ENCODE data around the gene SP7.
A peak's percentile ranks its signal among the peaks of the same experiment; 100 is the strongest.
"Not testable (repeated sequence)": the region's sequence is repeated elsewhere in the genome, so short reads cannot be mapped to it uniquely, and the experiment has no call there.

Gene SP7

GRCh38 chr12:53336181-53336681, at the start of gene SP7:
TSS of gene SP7 (minus strand) at chr12:53336354. CDS start at chr12:53335646, 708 bp downstream.
- no peak for DNase-seq (ENCODE audit: low read depth)
- Histone ChIP-seq H3K4me1 (ENCODE audit: control insufficient read depth, insufficient read depth, low read length) (no peaks in the 10 kb centered on the region), H3K9ac (ENCODE audit: low read length) (no peak within 1 kb of the TSS), H3K27me3 (replicated peaks; ENCODE audit: control insufficient read depth, insufficient read depth, low read length) (peaks cover 71% of the 10 kb centered on the region), H3K9me3 (ENCODE audit: control insufficient read depth, low read length) (no peaks in the 10 kb centered on the region), H3K4me3 (ENCODE audit: low read length) (no peak within 1 kb of the TSS), H3K36me3 (ENCODE audit: control insufficient read depth, insufficient read depth, low read length, severe bottlenecking) (no peaks in the 10 kb centered on the region)

DNA sequence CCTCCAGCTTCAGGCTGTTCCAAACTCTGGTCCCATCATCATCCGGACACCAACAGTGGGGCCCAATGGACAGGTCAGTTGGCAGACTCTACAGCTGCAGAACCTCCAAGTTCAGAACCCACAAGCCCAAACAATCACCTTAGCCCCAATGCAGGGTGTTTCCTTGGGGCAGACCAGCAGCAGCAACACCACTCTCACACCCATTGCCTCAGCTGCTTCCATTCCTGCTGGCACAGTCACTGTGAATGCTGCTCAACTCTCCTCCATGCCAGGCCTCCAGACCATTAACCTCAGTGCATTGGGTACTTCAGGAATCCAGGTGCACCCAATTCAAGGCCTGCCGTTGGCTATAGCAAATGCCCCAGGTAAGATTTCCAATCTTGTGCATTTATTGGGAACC, 47.1 kb upstream of the SP7 start:
- Histone ChIP-seq H3K9ac (ENCODE audit: low read length) (peak overlapping the region; percentile 49), H3K4me3 (ENCODE audit: low read length) (peak overlapping the region; percentile 85), H3K27me3 (replicated peaks; ENCODE audit: control insufficient read depth, insufficient read depth, low read length) (no peaks in the 10 kb centered on the region), H3K9me3 (ENCODE audit: control insufficient read depth, low read length) (no peaks in the 10 kb centered on the region), H3K4me1 (ENCODE audit: control insufficient read depth, insufficient read depth, low read length) (peaks cover 63% of the 10 kb centered on the region), H3K36me3 (ENCODE audit: control insufficient read depth, insufficient read depth, low read length, severe bottlenecking) (peaks cover 18% of the 10 kb centered on the region)
- DNase-seq (ENCODE audit: low read depth): no peak

DNA sequence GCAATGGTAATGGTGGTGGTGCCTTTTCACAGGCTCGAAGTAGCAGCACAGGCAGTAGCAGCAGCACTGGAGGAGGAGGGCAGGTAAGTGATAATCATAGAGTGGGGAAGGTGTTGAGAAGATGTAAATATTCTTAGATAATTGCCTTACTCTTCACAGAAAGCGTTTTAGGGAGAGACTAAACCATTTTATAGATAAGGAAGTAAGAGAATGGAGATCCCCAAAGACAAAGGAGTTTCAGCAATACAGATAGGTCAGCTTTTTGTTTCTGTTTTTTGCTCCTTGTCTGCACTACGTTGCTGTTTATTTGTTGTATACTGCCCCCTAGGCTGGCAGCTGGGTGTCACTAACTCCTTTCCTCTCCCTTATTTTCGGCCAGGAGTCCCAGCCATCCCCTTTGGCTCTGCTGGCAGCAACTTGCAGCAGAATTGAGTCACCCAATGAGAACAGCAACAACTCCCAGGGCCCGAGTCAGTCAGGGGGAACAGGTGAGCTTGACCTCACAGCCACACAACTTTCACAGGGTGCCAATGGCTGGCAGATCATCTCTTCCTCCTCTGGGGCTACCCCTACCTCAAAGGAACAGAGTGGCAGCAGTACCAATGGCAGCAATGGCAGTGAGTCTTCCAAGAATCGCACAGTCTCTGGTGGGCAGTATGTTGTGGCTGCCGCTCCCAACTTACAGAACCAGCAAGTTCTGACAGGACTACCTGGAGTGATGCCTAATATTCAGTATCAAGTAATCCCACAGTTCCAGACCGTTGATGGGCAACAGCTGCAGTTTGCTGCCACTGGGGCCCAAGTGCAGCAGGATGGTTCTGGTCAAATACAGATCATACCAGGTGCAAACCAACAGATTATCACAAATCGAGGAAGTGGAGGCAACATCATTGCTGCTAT, 45.8 kb upstream of the SP7 start:
- peak; percentile 78 for DNase-seq (ENCODE audit: low read depth)
- Histone ChIP-seq H3K27me3 (replicated peaks; ENCODE audit: control insufficient read depth, insufficient read depth, low read length) (no peaks in the 10 kb centered on the region), H3K9me3 (ENCODE audit: control insufficient read depth, low read length) (no peaks in the 10 kb centered on the region), H3K4me1 (ENCODE audit: control insufficient read depth, insufficient read depth, low read length) (peaks cover 51% of the 10 kb centered on the region), H3K36me3 (ENCODE audit: control insufficient read depth, insufficient read depth, low read length, severe bottlenecking) (peaks cover 18% of the 10 kb centered on the region), H3K9ac (ENCODE audit: low read length) (peak overlapping the region; percentile 88), H3K4me3 (ENCODE audit: low read length) (peak overlapping the region; percentile 85)

- Histone ChIP-seq H3K36me3 (ENCODE audit: control insufficient read depth, insufficient read depth, low read length, severe bottlenecking) (peaks cover 18% of the 10 kb centered on the region), H3K4me1 (ENCODE audit: control insufficient read depth, insufficient read depth, low read length) (peaks cover 46% of the 10 kb centered on the region), H3K9me3 (ENCODE audit: control insufficient read depth, low read length) (no peaks in the 10 kb centered on the region), H3K9ac (ENCODE audit: low read length) (peak overlapping the region; percentile 88), H3K27me3 (replicated peaks; ENCODE audit: control insufficient read depth, insufficient read depth, low read length) (no peaks in the 10 kb centered on the region), H3K4me3 (ENCODE audit: low read length) (peak overlapping the region; percentile 85)
- DNase-seq (ENCODE audit: low read depth): peak; percentile 67
Observed at GRCh38 chr12:53380794-53381730, 44.9 kb upstream of the SP7 start.

DNA sequence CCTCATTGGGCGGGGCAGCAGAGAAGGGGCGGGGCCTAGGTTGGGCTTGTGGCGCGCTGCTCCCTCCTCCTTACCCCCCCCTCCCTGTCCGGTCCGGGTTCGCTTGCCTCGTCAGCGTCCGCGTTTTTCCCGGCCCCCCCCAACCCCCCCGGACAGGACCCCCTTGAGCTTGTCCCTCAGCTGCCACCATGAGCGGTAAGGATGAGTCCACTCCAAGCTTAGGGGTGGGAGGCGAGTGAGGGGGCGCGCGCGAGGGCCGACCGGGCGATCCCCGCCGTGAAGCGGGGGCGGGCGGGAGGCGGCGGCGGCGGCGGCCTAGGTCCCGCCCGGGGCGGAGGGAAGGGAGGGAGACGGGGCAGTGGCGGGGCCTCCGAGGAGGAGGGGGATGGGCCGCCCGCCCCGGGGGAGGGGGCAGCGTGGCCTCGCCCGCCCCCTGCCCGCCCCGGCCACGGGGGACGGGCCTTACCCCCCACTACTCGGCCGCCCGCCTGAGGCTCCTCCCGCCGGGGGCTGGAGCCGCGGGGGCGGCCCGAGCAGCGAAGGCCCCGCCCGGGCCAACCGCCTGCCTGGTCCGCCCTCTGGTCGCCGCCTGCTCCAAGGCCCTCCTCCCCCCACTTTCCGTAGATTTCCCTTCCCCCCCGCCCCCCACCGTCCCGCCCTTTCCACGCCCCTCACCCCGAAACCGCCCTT, 44.1 kb upstream of the SP7 start, which contains the start of gene SP1:
SP1 (plus strand) TSS at position 73 of the 690 bp plus-strand sequence; CDS start at position 189, 116 bp downstream.
- peaks cover 42% of the 10 kb centered on the region for H3K4me1 ChIP-seq (ENCODE audit: control insufficient read depth, insufficient read depth, low read length)
- peak within 1 kb of the TSS; percentile 85 for H3K4me3 ChIP-seq (ENCODE audit: low read length)
- H3K9ac ChIP-seq (ENCODE audit: low read length): peak within 1 kb of the TSS; percentile 91
- H3K27me3 ChIP-seq (replicated peaks; ENCODE audit: control insufficient read depth, insufficient read depth, low read length): no peaks in the 10 kb centered on the region
- no peaks in the 10 kb centered on the region for H3K9me3 ChIP-seq (ENCODE audit: control insufficient read depth, low read length)
- peaks cover 18% of the 10 kb centered on the region for H3K36me3 ChIP-seq (ENCODE audit: control insufficient read depth, insufficient read depth, low read length, severe bottlenecking)
- peak; percentile 96 for DNase-seq (ENCODE audit: low read depth)

DNA sequence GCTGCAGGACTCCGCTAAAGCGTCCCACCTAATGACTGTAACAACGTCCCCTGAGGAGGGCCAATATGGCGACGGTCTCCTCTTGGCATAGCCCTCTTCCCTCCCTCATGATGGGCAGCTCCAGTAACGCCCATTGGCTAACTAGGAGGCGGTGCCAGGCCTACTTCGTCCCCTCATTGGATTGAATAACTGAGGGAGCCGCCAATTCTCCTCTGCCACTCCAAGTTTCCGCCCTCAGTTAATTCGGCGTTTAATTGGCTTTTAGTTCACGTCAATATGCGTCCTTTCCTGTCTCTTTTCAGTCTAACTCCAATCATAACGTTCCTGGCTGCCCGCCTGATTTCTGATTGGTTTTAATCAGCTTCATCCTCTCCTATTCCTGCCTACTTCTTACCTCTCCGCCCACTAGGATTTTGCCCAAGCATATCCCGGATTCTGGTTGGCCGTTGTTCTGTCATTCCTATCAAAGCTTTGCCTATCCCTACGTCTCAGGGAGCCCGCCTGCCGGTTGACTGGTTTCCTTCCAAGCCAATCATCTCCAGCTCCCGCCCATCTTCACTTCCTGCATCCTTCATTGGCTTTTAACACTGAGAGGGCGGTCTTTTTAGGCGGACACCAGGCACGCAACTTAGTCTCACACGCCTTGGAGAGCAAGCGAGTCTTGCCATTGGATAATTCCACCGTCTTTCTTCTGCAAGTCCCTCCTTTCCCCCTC, 43.4 kb upstream of the SP7 start:
- DNase-seq (ENCODE audit: low read depth): peak; percentile 100
- Histone ChIP-seq H3K9ac (ENCODE audit: low read length) (peak overlapping the region; percentile 91), H3K4me3 (ENCODE audit: low read length) (peak overlapping the region; percentile 83), H3K4me1 (ENCODE audit: control insufficient read depth, insufficient read depth, low read length) (peaks cover 38% of the 10 kb centered on the region), H3K36me3 (ENCODE audit: control insufficient read depth, insufficient read depth, low read length, severe bottlenecking) (peaks cover 18% of the 10 kb centered on the region), H3K9me3 (ENCODE audit: control insufficient read depth, low read length) (no peaks in the 10 kb centered on the region), H3K27me3 (replicated peaks; ENCODE audit: control insufficient read depth, insufficient read depth, low read length) (no peaks in the 10 kb centered on the region)

DNA sequence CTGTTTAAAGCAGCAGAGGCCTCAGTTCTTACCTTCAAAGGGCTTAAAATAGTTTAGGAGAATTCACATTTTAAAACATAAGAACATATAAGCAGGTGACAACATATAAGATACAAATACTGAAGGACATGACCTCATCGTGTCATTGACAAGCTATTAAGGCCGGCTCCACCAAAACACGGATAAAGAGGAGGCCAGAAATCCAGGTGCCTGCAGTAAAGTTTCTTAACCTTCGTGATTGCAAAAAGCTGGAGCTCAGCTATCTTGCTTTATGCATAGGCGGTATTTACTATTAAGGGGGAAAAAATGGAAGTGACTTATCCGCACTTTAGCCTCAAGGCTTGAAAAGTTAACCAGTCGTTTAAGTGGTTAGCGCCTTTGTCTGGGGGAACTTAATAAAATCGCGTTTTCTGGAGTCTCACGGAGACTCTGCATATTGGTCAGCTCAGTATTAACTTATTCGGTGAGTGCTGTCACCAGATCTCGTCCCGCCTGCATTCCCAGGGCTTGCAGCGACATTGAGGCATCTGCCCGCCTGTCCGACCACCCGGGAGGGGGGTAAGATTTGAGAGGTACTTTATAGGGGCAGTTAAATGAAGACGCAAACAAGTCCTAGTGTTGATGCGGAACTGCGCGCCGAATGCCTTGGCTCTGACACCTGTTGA, 42.7 kb upstream of the SP7 start:
- DNase-seq (ENCODE audit: low read depth): no peak
- peak overlapping the region; percentile 91 for H3K9ac ChIP-seq (ENCODE audit: low read length)
- H3K36me3 ChIP-seq (ENCODE audit: control insufficient read depth, insufficient read depth, low read length, severe bottlenecking): peaks cover 18% of the 10 kb centered on the region
- H3K4me3 ChIP-seq (ENCODE audit: low read length): peak overlapping the region; percentile 83
- H3K4me1 ChIP-seq (ENCODE audit: control insufficient read depth, insufficient read depth, low read length): peaks cover 34% of the 10 kb centered on the region
- no peaks in the 10 kb centered on the region for H3K27me3 ChIP-seq (replicated peaks; ENCODE audit: control insufficient read depth, insufficient read depth, low read length)
- no peaks in the 10 kb centered on the region for H3K9me3 ChIP-seq (ENCODE audit: control insufficient read depth, low read length)

DNA sequence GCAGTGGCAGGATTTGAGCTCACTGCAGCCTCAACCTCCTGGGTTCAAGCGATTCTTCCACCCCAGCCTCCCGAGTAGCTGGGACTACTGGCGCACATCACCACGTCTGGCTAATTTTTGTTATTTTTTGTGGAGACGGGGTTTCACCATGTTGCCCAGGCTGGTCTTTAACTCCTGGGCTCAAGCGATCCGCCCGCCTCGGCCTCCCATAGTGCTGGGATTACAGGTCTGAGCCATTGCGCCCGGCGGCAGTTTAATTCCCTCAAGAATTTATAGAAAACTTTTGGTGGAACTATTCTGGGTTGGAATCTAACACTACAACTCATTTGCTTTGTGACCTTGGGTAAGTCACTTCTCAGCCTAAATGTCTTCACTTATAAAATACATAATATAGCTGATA, 42.1 kb upstream of the SP7 start:
- Histone ChIP-seq H3K4me3 (ENCODE audit: low read length) (no peak overlapping the region), H3K27me3 (replicated peaks; ENCODE audit: control insufficient read depth, insufficient read depth, low read length) (no peaks in the 10 kb centered on the region), H3K9me3 (ENCODE audit: control insufficient read depth, low read length) (no peaks in the 10 kb centered on the region), H3K9ac (ENCODE audit: low read length) (no peak overlapping the region), H3K36me3 (ENCODE audit: control insufficient read depth, insufficient read depth, low read length, severe bottlenecking) (peaks cover 12% of the 10 kb centered on the region), H3K4me1 (ENCODE audit: control insufficient read depth, insufficient read depth, low read length) (peaks cover 28% of the 10 kb centered on the region)
- DNase-seq (ENCODE audit: low read depth): no peak

GRCh38 chr12:53376747-53377146, 40.6 kb upstream of the SP7 start:
- DNase-seq (ENCODE audit: low read depth): no peak
- Histone ChIP-seq H3K36me3 (ENCODE audit: control insufficient read depth, insufficient read depth, low read length, severe bottlenecking) (no peaks in the 10 kb centered on the region), H3K4me1 (ENCODE audit: control insufficient read depth, insufficient read depth, low read length) (peaks cover 22% of the 10 kb centered on the region), H3K9me3 (ENCODE audit: control insufficient read depth, low read length) (no peaks in the 10 kb centered on the region), H3K9ac (ENCODE audit: low read length) (no peak overlapping the region), H3K4me3 (ENCODE audit: low read length) (no peak overlapping the region), H3K27me3 (replicated peaks; ENCODE audit: control insufficient read depth, insufficient read depth, low read length) (no peaks in the 10 kb centered on the region)

- H3K9ac ChIP-seq (ENCODE audit: low read length); H3K27me3 ChIP-seq (replicated peaks; ENCODE audit: control insufficient read depth, insufficient read depth, low read length); H3K36me3 ChIP-seq (ENCODE audit: control insufficient read depth, insufficient read depth, low read length, severe bottlenecking); H3K4me3 ChIP-seq (ENCODE audit: low read length); H3K9me3 ChIP-seq (ENCODE audit: control insufficient read depth, low read length); DNase-seq (ENCODE audit: low read depth): not testable (repeated sequence)
- peaks cover 29% of the 10 kb centered on the region for H3K4me1 ChIP-seq (ENCODE audit: control insufficient read depth, insufficient read depth, low read length)
Observed at GRCh38 chr12:53374277-53374676, 38.1 kb upstream of the SP7 start.
